GM18519 (cell line): ENCODE data around the gene TTC28.
"Not testable (repeated sequence)": the region's sequence is repeated elsewhere in the genome, so short reads cannot be mapped to it uniquely, and the experiment has no call there.

Source experiments
- ATAC-seq: cut with Tn5 transposase; IDR thresholded peaks from one replicate; pipeline ENCODE4 v1.9.1; 2021; ENCODE audit warnings: mild to moderate bottlenecking, moderate library complexity; ENCODE audit not compliant: unreplicated experiment, low FRiP score

Gene TTC28

GRCh38 chr22:28568099-28568498 lies 111.5 kb downstream of the TTC28 start:
- no peak for ATAC-seq

GRCh38 chr22:28566920-28567499 lies 112.6 kb downstream of the TTC28 start:
- not testable (repeated sequence) for ATAC-seq

DNA sequence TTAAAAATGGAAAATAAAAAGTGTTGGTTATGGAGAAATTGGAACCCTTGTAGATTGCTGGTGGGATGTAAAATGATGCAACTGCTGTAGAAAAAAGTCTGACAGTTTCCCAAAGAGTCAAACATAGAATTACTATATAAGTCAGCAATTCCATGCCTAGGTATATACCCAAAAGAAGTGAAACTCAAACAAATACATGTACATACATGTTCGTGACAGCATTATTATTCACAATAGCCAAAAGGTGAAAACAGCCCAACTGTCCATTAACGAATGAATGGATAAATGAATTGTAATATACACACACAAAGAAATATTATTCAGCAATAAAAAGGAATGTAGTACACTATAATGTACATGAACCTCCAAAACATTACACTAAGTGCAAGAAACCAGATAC lies 116.0 kb downstream of the TTC28 start:
- no peak for ATAC-seq

- no peak for ATAC-seq
Measured at GRCh38 chr22:28562324-28562723, 117.3 kb downstream of the TTC28 start.

- ATAC-seq, result not testable (repeated sequence)
Measured at GRCh38 chr22:28560743-28561101, 118.9 kb downstream of the TTC28 start.

DNA sequence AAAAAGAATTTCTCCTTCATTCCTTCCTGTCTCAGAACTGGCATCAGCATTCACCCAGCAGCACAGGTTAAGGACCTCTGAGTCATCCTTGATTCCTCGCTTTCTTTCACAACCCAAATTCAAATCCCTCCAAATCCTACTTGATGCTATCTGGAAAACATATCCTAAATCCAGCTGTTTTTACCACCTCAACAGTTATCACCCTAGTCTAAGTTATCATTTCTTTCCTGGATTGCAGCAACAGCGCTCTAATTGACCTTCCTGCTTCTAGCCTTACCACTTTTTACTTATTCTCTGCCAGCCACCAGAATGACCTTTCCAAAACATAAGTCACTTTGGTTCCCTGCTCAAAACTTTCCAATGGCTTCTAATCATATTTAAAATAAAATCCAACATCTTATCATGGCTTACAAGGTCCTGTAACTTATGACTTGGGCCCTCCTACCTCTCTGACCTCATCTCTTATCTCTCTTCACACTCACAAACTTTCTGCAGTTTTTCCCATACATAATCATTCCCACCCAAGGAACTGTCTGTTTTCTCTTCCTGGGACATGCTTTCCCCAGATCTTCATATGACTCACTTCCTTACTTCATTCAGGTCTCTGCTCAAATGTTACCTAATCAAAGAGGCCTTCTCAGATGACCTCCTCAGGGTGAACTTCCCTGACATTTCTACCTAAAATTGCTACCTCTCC lies 119.4 kb downstream of the TTC28 start:
- ATAC-seq, result no peak

- ATAC-seq, result no peak
Measured at GRCh38 chr22:28557184-28557583, 122.5 kb downstream of the TTC28 start.

- ATAC-seq, result not testable (repeated sequence)
Measured at GRCh38 chr22:28553108-28553866, 126.4 kb downstream of the TTC28 start.

DNA sequence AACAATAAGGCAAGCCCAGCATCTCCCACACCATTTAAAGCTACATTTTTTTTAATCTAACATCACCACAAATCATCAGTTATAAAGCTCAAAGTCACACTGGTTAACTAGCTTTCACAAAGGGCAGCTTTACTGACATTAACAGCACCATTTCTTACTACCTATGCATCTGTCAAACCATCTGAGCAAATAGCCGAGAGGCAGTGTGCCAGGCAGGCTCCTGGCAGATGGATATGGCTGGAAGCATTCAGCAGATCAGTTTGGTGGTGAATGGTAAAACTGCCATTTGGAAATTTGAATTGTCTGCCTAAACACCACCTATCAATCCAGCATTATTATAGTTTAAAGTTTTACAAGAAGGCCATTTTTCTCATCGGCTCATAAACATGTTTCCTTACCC lies 131.2 kb downstream of the TTC28 start:
- no peak for ATAC-seq

GRCh38 chr22:28547132-28547842 lies 132.4 kb downstream of the TTC28 start:
- no peak for ATAC-seq

DNA sequence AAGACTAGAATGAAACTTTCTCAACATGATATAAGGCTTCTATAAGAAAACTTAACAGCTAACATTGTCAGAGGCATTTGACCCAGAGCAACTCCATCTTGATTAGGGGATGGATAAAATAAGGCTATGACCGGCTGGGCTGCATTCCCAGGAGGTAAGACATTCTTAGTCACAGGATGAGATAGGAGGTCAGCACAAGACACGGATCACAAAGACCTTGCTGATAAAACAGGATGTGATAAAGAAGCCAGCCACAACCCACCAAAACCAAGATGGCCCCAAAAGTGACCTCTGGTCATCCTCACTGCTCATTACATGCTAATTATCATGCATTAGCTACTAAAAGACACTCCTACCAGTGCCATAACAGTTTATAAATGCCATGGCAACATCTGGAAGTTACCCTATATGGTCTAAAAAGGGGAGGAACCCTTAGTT lies 135.2 kb downstream of the TTC28 start:
- no peak for ATAC-seq

GRCh38 chr22:28542980-28543621 lies 136.5 kb downstream of the TTC28 start:
- ATAC-seq, result no peak

GRCh38 chr22:28541137-28541536 lies 138.5 kb downstream of the TTC28 start:
- no peak for ATAC-seq

GRCh38 chr22:28538922-28539321 lies 140.7 kb downstream of the TTC28 start:
- no peak for ATAC-seq

DNA sequence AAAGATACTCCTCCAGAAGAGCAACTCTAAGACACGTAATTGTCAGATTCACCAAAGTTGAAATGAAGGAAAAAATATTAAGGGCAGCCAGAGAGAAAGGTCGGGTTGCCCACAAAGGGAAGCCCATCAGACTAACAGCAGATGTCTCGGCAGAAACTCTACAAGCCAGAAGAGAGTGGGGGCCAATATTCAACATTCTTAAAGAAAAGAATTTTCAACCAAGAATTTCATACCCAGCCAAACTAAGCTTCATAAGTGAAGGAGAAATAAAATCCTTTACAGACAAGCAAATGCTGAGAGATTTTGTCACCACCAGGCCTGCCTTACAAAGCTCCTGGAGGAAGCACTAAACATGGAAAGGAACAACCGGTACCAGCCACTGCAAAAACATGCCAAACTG lies 149.1 kb downstream of the TTC28 start:
- not testable (repeated sequence) for ATAC-seq

GRCh38 chr22:28529144-28529543 lies 150.5 kb downstream of the TTC28 start:
- ATAC-seq, result not testable (repeated sequence)

- ATAC-seq, result no peak
Measured at GRCh38 chr22:28521451-28521850, 158.2 kb downstream of the TTC28 start.

DNA sequence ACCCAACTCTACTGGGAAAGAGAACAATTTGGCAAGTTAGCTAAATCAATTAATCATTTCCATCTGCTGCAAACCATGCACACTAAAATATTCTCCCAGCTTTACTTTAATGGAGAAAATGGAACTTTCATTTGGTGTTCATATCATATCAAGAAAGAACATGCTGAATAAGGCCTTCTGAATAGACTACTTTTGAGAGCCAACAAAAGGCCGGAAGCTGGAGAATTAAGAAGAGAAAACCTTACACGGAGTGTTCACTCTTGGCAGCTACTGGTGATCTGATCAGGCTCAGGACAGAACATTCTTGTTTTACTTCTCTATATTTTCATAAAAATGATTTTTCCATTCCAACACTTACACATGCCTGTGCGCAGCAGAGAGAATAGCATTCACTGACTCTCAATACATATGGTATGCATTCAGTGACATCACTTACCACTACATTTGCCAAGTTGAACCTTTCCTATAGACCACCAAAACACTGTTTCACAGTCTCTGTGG lies 165.3 kb downstream of the TTC28 start:
- no peak for ATAC-seq

- not testable (repeated sequence) for ATAC-seq
Measured at GRCh38 chr22:28512387-28512786, 167.3 kb downstream of the TTC28 start.

DNA sequence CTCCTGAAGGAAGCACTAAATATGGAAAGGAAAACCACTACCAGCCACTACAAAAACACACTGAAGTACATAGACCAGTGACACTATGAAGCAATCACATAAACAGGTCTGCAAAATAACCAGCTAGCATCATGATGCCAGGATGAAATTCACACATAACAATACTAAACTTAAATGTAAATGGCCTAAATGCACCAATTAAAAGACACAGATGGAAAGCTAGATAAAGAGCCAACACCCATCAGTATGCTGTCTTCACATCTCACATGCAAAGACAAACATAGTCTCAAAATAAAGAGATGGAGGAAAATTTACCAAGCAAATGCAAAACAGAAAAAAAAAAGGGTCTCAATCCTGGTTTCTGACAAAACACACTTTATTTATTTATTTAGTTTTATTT lies 171.7 kb downstream of the TTC28 start:
- no peak for ATAC-seq
